ENCODE data around the gene FERMT3.
A peak's percentile ranks its signal among the peaks of the same experiment; 100 is the strongest.

FERMT3 gene

DNA sequence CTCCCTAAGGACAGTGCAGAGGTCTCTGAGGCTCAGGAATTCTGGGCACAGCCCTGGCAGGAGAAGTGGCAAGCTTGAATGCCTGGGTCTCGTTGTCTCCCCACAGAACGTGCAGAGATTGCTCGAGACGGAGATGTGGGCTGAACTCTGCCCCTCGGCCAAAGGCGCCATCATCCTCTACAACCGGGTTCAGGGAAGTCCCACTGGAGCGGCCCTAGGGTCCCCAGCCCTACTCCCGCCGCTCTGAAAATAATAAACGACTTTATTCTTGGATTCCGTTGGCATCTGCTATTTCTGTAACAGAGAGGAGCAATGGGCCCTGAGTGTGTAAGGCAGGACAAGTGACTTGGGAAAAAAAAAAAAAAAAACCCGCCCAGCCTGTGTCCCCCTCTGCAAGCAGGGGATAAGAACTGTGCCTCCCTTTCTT lies 23.2 kb downstream of the FERMT3 start:
- in situ Hi-C loops (cut with HindIII; ENCODE audit: low sequenced_read_pairs): no loop called here
- TF ChIP-seq, protein P1, sequence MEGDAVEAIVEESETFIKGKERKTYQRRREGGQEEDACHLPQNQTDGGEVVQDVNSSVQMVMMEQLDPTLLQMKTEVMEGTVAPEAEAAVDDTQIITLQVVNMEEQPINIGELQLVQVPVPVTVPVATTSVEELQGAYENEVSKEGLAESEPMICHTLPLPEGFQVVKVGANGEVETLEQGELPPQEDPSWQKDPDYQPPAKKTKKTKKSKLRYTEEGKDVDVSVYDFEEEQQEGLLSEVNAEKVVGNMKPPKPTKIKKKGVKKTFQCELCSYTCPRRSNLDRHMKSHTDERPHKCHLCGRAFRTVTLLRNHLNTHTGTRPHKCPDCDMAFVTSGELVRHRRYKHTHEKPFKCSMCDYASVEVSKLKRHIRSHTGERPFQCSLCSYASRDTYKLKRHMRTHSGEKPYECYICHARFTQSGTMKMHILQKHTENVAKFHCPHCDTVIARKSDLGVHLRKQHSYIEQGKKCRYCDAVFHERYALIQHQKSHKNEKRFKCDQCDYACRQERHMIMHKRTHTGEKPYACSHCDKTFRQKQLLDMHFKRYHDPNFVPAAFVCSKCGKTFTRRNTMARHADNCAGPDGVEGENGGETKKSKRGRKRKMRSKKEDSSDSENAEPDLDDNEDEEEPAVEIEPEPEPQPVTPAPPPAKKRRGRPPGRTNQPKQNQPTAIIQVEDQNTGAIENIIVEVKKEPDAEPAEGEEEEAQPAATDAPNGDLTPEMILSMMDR (IDR thresholded peaks at IDR 0.05; ENCODE audit: low read depth, low read length): no peak
- no peak for DNase-seq (ENCODE audit: low read depth, low spot score)
- peak overlapping the region; percentile 78 for H3K4me3 ChIP-seq (ENCODE audit: low read depth, low read length)

DNA sequence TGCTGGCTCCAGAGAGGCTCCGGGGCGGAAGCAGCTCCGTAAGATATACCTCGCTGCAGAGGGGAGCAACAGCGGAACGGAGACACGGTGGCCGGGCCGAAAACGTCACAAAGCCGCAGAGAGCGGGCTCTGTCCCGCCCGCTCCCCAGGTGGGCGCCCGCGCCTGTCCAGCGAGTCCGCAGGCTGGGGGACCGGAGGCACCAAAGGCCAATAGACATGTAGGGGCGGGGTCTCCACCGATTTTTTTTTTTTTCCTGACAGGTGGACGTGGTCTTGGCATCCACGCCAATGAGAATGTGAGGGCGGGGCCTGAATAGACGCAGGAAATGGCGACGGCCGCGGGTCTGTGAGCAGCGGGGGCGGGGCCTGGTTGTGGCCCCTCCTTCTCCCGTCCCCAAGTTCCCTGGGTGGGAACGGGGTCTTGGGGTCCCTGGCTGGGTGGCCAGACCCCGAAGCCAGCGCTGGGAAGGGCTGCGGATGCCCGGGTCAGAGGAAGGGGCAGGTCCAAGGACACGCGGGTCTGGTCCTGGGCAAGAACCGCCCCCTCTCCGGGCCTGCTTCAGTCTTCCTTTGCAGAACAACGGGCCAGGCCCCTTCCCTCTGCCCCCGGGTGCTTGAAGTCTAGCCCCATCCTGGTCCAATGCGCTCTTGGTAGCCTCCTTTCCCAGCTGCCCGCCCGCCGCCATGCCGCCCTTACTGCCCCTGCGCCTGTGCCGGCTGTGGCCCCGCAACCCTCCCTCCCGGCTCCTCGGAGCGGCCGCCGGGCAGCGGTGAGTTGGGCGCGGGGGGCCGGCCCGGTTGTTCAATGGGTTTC lies 23.9 kb downstream of the FERMT3 start, which contains the start of gene DNAJC4:
Gene DNAJC4 (plus strand): TSS at position 378 of the 814 bp plus-strand sequence. CDS start 307 bp downstream, at position 685.
- H3K4me3 ChIP-seq (ENCODE audit: low read depth, low read length): peak within 1 kb of the TSS; percentile 78
- in situ Hi-C loops (cut with HindIII; ENCODE audit: low sequenced_read_pairs): no loop called here
- DNase-seq (ENCODE audit: low read depth, low spot score): peak; percentile 91
- TF ChIP-seq, protein P1 (IDR thresholded peaks at IDR 0.05; ENCODE audit: low read depth, low read length): no peak

DNA sequence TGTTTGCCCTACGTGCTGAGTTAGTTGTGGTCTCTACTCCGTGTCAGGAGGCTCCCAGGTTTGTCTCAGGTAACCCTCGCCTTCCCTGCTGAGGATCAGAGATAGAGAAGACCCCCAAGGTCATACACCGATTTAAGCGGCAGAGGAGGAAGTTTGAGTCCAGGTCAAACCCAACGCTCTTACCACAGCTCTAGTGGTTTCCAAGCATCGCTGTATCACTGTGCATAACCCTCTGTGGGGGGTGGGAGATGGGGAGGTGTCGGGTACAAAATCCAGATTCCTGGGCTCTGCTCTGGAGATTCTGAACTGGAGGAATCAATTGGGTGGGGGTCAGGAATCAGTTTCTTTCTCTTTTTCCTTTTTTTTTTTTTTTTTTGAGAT lies 24.5 kb downstream of the FERMT3 start:
- TF ChIP-seq, protein P1 (IDR thresholded peaks at IDR 0.05; ENCODE audit: low read depth, low read length): no peak
- peak overlapping the region; percentile 78 for H3K4me3 ChIP-seq (ENCODE audit: low read depth, low read length)
- in situ Hi-C loops (cut with HindIII; ENCODE audit: low sequenced_read_pairs): no loop called here
- DNase-seq (ENCODE audit: low read depth, low spot score): no peak

DNA sequence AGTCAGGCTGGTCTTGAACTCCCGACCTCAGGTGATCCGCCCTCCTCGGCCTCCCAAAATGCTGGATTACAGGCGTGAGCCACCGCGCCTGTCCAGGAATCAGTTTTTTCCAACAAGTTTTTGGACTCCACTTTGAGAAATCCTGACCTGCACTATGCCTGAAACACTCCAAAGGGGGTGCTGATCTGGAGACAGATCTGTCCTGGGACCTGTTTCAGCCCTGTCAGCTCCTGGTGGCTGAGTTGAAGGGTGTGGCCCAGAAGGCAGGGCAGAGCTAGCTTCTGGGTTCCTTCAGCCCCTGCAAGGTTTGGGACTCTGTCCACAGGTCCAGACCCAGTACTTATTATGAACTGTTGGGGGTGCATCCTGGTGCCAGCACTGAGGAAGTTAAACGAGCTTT lies 25.0 kb downstream of the FERMT3 start:
- in situ Hi-C loops (cut with HindIII; ENCODE audit: low sequenced_read_pairs): no loop called here
- TF ChIP-seq, protein P1 (IDR thresholded peaks at IDR 0.05; ENCODE audit: low read depth, low read length): no peak
- no peak for DNase-seq (ENCODE audit: low read depth, low spot score)
- H3K4me3 ChIP-seq (ENCODE audit: low read depth, low read length): no peak overlapping the region

DNA sequence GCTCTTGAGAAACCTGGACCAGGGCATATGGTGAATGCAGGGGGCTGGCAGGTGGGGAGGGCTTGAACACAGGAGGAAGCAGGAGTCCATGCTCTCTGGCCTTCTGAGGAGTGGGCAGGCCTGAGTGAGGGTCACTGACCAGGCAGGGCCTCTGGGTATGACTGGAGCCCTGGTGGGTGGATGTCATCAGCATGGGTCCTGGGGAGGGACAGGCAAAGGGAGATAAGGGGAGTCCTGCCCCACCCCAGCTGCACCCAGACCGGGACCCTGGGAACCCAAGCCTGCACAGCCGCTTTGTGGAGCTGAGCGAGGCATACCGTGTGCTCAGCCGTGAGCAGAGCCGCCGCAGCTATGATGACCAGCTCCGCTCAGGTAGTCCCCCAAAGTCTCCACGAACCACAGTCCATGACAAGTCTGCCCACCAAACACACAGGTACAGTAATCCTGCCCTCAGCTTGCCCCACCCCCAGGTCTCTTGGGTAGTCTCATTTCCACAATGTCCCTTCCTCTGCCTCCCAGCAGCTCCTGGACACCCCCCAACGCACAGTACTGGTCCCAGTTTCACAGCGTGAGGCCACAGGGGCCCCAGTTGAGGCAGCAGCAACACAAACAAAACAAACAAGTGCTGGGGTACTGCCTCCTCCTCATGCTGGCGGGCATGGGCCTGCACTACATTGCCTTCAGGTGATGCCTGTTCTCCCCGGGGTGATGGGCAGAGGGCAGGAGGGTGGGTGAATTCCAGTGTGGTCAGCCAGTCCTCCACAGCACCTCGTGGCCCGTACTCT lies 25.9 kb downstream of the FERMT3 start:
- no peak for DNase-seq (ENCODE audit: low read depth, low spot score)
- in situ Hi-C loops (cut with HindIII; ENCODE audit: low sequenced_read_pairs): no loop called here
- no peak overlapping the region for H3K4me3 ChIP-seq (ENCODE audit: low read depth, low read length)
- TF ChIP-seq, protein P1 (IDR thresholded peaks at IDR 0.05; ENCODE audit: low read depth, low read length): no peak

DNA sequence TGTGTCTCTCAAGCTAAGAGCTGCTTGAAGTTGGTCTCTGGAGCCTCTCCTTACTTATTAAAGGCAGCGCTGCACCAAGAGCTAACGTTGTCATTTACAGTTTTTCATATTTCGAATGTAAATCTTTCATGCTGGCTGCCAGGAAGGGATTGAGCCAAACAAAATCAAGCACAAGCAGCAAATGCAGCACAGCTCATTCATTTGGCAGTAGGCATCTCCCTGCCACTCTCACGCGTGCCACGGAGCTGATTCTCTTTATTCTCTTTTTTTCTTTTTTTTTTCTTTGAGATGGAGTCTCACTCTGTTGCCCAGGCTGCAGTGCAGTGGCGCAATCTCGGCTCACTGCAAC lies 26.4 kb downstream of the FERMT3 start:
- TF ChIP-seq, protein P1 (IDR thresholded peaks at IDR 0.05; ENCODE audit: low read depth, low read length): no peak
- H3K4me3 ChIP-seq (ENCODE audit: low read depth, low read length): no peak overlapping the region
- in situ Hi-C loops (cut with HindIII; ENCODE audit: low sequenced_read_pairs): no loop called here
- DNase-seq (ENCODE audit: low read depth, low spot score): no peak

Measured in astrocyte of the spinal cord (primary cell).